Caco-2 (cell line): ENCODE measurements around the gene NUP93. TPM values are rescaled to one million over a fixed set of nuclear protein-coding genes. Genes with fewer than 3 reads are reported as not detected.

ENCODE experiments used
- BruUV-seq: library from RNA; stranded (reverse); fragments of 400-500 nt; replicated peaks from 2 replicates; lab custom pipeline; 2021; lab: Mats Ljungman, UMichigan
- CTCF ChIA-PET: fragments of 300-600 bp; sonication (Branson Sonifier 250); formaldehyde crosslinking; loops from one replicate; lab custom pipeline; 2022; ENCODE audit warnings: antibody characterized with exemption; lab: Charles Lee
- POLR2A ChIA-PET: fragments of 300-600 bp; sonication (Branson Sonifier 250); formaldehyde crosslinking; loops from one replicate; lab custom pipeline; 2022; ENCODE audit warnings: antibody characterized with exemption; lab: Charles Lee
- DNase-seq, 2 experiments: peaks; one replicate each; pipeline versions ENCODE4 v3.0.0 to v3.0.0-alpha.2; 2020 to 2022
- H3K27me3 ChIP-seq: replicated peaks from 2 replicates; pipeline ENCODE4 v1.6.0; 2011; ENCODE audit warnings: low read length; ENCODE audit not compliant: control insufficient read depth, insufficient read depth
- H3K36me3 ChIP-seq: 2 replicates; pipeline ENCODE4 v1.5.1; 2011; ENCODE audit warnings: low read length; ENCODE audit not compliant: control insufficient read depth, insufficient read depth
- H3K4me1 ChIP-seq: fragments of 250-450 bp; sonication (Bioruptor Pico); 2 replicates; pipeline ENCODE4 v1.5.1; 2020; ENCODE audit warnings: mild to moderate bottlenecking
- H3K4me3 ChIP-seq: 2 replicates; pipeline ENCODE4 v1.5.1; 2011; ENCODE audit warnings: low read depth, mild to moderate bottlenecking, control low read depth, low read length
- H3K9me3 ChIP-seq: fragments of 250-450 bp; sonication (Bioruptor Pico); 2 replicates; pipeline ENCODE4 v1.5.1; 2020; ENCODE audit warnings: mild to moderate bottlenecking, moderate library complexity
- H3K27ac Mint-ChIP-seq: one replicate; pipeline ENCODE4 v1.8.0; 2022; ENCODE audit warnings: mixed read lengths; ENCODE audit not compliant: unreplicated experiment
- H3K27me3 Mint-ChIP-seq: one replicate; pipeline ENCODE4 v1.8.0; 2022; ENCODE audit warnings: mixed read lengths; ENCODE audit not compliant: insufficient read depth, unreplicated experiment
- H3K36me3 Mint-ChIP-seq: one replicate; pipeline ENCODE4 v1.8.0; 2022; ENCODE audit warnings: mild to moderate bottlenecking, mixed read lengths; ENCODE audit not compliant: insufficient read depth, unreplicated experiment
- H3K4me1 Mint-ChIP-seq: one replicate; pipeline ENCODE4 v1.8.0; 2022; ENCODE audit warnings: low read depth, mixed read lengths; ENCODE audit not compliant: unreplicated experiment
- H3K4me3 Mint-ChIP-seq: one replicate; pipeline ENCODE4 v1.8.0; 2022; ENCODE audit warnings: mild to moderate bottlenecking, moderate library complexity, mixed read lengths; ENCODE audit not compliant: unreplicated experiment
- H3K9me3 Mint-ChIP-seq: one replicate; pipeline ENCODE4 v1.8.0; 2022; ENCODE audit warnings: mixed read lengths; ENCODE audit not compliant: unreplicated experiment
- intact Hi-C: fragments of 100-400 bp; cut with micrococcal nuclease; formaldehyde crosslinking; loops from one replicate; pipeline ENCODE4 v1.10.0; 2022; ENCODE audit not compliant: unreplicated experiment
- total RNA-seq: library from RNA; stranded (reverse); gene quantifications from 2 replicates; pipeline ENCODE4 v1.2.3, GENCODE V29; 2022
- TF ChIP-seq, protein P1 (sequence below), 2 experiments: fragments of 200-600 bp in 1 of 2; IDR thresholded peaks; 1 replicate in 1 of 2; 2 replicates in 1 of 2; pipeline versions ENCODE4 v1.5.1 to v1.8.0; 2011 to 2022; ENCODE audit warnings: antibody characterized with exemption in 1 of 2, control low read depth in 1 of 2, inconsistent platforms in 1 of 2, low read depth in 1 of 2, low read length in 1 of 2, mild to moderate bottlenecking in 1 of 2, moderate library complexity in 1 of 2; ENCODE audit not compliant: insufficient read depth in 1 of 2, severe bottlenecking in 1 of 2, unreplicated experiment in 1 of 2

Gene NUP93
- total RNA-seq, 1 experiment from 2014 or later, result 148 TPM

DNA sequence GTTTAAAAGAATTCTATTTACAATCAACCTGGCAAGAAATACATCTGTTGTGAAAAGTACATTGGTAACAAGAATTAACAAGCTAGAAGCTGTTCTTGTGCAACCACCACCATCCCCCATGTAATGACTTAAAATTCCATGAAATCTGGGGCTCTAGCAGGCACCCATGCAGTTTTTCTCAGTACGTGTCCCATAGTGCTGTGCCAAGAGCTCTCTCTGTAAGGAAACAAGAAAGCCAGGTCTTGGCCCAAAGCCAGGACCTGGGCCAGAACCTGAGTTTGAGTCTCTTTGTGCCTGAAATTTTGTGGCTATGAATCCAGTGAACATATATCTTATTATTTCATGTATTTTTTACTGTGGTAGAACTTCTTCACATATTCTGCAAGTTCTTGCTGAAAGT, 46.6 kb downstream of the NUP93 start:
- no TSS peak for BruUV-seq

DNA sequence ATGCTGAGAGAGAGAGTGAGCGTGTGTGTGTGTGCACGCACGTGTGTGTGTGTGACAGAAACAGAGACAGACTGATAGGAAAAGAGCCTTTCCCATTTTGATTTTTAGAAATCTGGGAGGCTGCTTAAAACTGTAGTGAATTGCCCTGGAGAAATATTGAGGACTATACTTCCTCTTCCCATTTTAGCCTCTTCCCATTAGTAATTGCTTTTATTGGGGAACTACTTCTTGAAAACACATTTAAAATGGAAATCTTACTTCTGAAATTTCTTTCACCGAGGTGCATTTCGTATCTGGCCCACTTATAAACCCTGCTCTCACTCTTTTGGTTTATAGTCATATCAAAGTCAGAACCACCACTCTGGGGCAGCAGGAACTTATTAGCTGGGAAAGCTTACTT, 47.1 kb downstream of the NUP93 start:
- TF ChIP-seq, protein P1, sequence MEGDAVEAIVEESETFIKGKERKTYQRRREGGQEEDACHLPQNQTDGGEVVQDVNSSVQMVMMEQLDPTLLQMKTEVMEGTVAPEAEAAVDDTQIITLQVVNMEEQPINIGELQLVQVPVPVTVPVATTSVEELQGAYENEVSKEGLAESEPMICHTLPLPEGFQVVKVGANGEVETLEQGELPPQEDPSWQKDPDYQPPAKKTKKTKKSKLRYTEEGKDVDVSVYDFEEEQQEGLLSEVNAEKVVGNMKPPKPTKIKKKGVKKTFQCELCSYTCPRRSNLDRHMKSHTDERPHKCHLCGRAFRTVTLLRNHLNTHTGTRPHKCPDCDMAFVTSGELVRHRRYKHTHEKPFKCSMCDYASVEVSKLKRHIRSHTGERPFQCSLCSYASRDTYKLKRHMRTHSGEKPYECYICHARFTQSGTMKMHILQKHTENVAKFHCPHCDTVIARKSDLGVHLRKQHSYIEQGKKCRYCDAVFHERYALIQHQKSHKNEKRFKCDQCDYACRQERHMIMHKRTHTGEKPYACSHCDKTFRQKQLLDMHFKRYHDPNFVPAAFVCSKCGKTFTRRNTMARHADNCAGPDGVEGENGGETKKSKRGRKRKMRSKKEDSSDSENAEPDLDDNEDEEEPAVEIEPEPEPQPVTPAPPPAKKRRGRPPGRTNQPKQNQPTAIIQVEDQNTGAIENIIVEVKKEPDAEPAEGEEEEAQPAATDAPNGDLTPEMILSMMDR (IDR thresholded peaks at IDR 0.05; ENCODE audit: insufficient read depth in 1 of 2, low read depth in 1 of 2, low read length in 1 of 2, severe bottlenecking in 1 of 2, unreplicated experiment in 1 of 2), result no peak
- Histone ChIP-seq H3K36me3 (no peaks in the 10 kb centered on the region), H3K4me1 (no peaks in the 10 kb centered on the region), H3K4me3 (no peak overlapping the region), H3K27me3 (no peaks in the 10 kb centered on the region), H3K9me3 (no peaks in the 10 kb centered on the region)
- ChIA-PET CTCF (no interaction called here), POLR2A (interaction anchor here (1.0 kb wide), 1 partner anchor 9 kb away, joined by 4 read pairs; no protein-coding TSS in a partner anchor)
- BruUV-seq, result no TSS peak
- H3K4me1 Mint-ChIP-seq, result peaks cover 7% of the 10 kb centered on the region
- no peaks in the 10 kb centered on the region for H3K9me3 Mint-ChIP-seq
- DNase-seq, result no peak
- intact Hi-C loops, result loop anchor here (5.0 kb wide), 1 partner anchor 35 kb away; no protein-coding TSS in a partner anchor
- H3K27me3 Mint-ChIP-seq, result no peaks in the 10 kb centered on the region
- no peak overlapping the region for H3K4me3 Mint-ChIP-seq
- no peaks in the 10 kb centered on the region for H3K36me3 Mint-ChIP-seq
- no peak overlapping the region for H3K27ac Mint-ChIP-seq

More for the DNA sequence above, 46.6 kb downstream of the NUP93 start:
- ChIA-PET CTCF (no interaction called here), POLR2A (interaction anchor here (1.0 kb wide), 1 partner anchor 10 kb away, joined by 4 read pairs; no protein-coding TSS in a partner anchor)
- intact Hi-C loops, result loop anchor here (5.0 kb wide), 1 partner anchor 34 kb away; no protein-coding TSS in a partner anchor
- H3K27me3 Mint-ChIP-seq, result no peaks in the 10 kb centered on the region
- Histone ChIP-seq H3K36me3 (no peaks in the 10 kb centered on the region), H3K4me3 (no peak overlapping the region), H3K9me3 (no peaks in the 10 kb centered on the region), H3K27me3 (no peaks in the 10 kb centered on the region), H3K4me1 (no peaks in the 10 kb centered on the region)
- no peaks in the 10 kb centered on the region for H3K36me3 Mint-ChIP-seq
- H3K9me3 Mint-ChIP-seq, result no peaks in the 10 kb centered on the region
- DNase-seq, result no peak
- H3K4me1 Mint-ChIP-seq, result peaks cover 7% of the 10 kb centered on the region
- H3K27ac Mint-ChIP-seq, result no peak overlapping the region
- TF ChIP-seq, protein P1 (IDR thresholded peaks at IDR 0.05; ENCODE audit: insufficient read depth in 1 of 2, low read depth in 1 of 2, low read length in 1 of 2, severe bottlenecking in 1 of 2, unreplicated experiment in 1 of 2), result no peak
- no peak overlapping the region for H3K4me3 Mint-ChIP-seq

DNA sequence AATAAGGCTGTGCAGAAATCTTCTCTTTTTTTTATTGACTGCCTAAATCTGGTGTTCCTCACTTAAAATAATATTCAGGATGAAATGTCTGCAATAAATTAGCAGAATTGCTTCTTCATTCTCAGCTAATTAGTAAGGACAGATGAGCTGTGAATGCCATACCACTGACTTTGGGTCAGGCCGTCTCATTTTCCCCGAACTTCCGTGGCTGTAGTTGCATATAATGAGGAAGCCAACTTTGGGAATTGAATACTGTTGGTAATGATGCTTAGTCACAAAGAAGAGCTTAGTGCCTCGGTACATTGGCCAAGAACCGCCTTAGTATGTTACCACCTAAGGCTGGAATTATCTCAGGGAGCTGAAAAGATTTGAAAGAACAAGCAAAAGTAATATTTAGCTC, 47.6 kb downstream of the NUP93 start:
- BruUV-seq, result no TSS peak
- Mint-ChIP-seq H3K27ac (no peak overlapping the region), H3K36me3 (no peaks in the 10 kb centered on the region), H3K4me1 (peaks cover 7% of the 10 kb centered on the region), H3K27me3 (no peaks in the 10 kb centered on the region), H3K4me3 (no peak overlapping the region), H3K9me3 (no peaks in the 10 kb centered on the region)
- intact Hi-C loops, result loop anchor here (5.0 kb wide), 1 partner anchor 35 kb away; no protein-coding TSS in a partner anchor
- Histone ChIP-seq H3K4me1 (no peaks in the 10 kb centered on the region), H3K4me3 (no peak overlapping the region), H3K36me3 (no peaks in the 10 kb centered on the region), H3K27me3 (no peaks in the 10 kb centered on the region), H3K9me3 (no peaks in the 10 kb centered on the region)
- DNase-seq, result no peak
- ChIA-PET CTCF (no interaction called here), POLR2A (no interaction called here)
- TF ChIP-seq, protein P1 (IDR thresholded peaks at IDR 0.05; ENCODE audit: insufficient read depth in 1 of 2, low read depth in 1 of 2, low read length in 1 of 2, severe bottlenecking in 1 of 2, unreplicated experiment in 1 of 2), result no peak
